ENCODE data around the gene SYT2.
A peak's percentile ranks its signal among the peaks of the same experiment; 100 is the strongest.
"Not testable (repeated sequence)": the region's sequence is repeated elsewhere in the genome, so short reads cannot be mapped to it uniquely, and the experiment has no call there.

Gene SYT2

GRCh38 chr1:202639500-202639899 is 70.8 kb downstream of the SYT2 start:
- no peak for DNase-seq

GRCh38 chr1:202638701-202639305 is 71.5 kb downstream of the SYT2 start:
- not testable (repeated sequence) for DNase-seq

GRCh38 chr1:202638019-202638700 is 72.1 kb downstream of the SYT2 start:
- no peak for DNase-seq

GRCh38 chr1:202637321-202638018 is 72.8 kb downstream of the SYT2 start:
- not testable (repeated sequence) for DNase-seq

GRCh38 chr1:202636171-202636570 is 74.1 kb downstream of the SYT2 start:
- DNase-seq, result not testable (repeated sequence)

- DNase-seq, result no peak
Measured at GRCh38 chr1:202632241-202632640, 78.0 kb downstream of the SYT2 start.

- DNase-seq, result no peak
Measured at GRCh38 chr1:202631076-202631923, 79.0 kb downstream of the SYT2 start.

- DNase-seq, result no peak
Measured at GRCh38 chr1:202630541-202630940, 79.7 kb downstream of the SYT2 start.

GRCh38 chr1:202630096-202630495 is 80.2 kb downstream of the SYT2 start:
- DNase-seq, result not testable (repeated sequence)

- DNase-seq, result not testable (repeated sequence)
Measured at GRCh38 chr1:202629257-202629811, 80.9 kb downstream of the SYT2 start.

GRCh38 chr1:202628646-202629215 is 81.5 kb downstream of the SYT2 start:
- no peak for DNase-seq

GRCh38 chr1:202627841-202628565 is 82.3 kb downstream of the SYT2 start:
- no peak for DNase-seq

- DNase-seq, result not testable (repeated sequence)
Measured at GRCh38 chr1:202627036-202627435, 83.2 kb downstream of the SYT2 start.

GRCh38 chr1:202625416-202626360 is 84.6 kb downstream of the SYT2 start:
- peak; percentile 61 to 70 for DNase-seq

- no peak for DNase-seq
Measured at GRCh38 chr1:202624781-202625108, 85.5 kb downstream of the SYT2 start.

- DNase-seq, result no peak
Measured at GRCh38 chr1:202624088-202624780, 86.0 kb downstream of the SYT2 start.

GRCh38 chr1:202623476-202623875 is 86.8 kb downstream of the SYT2 start:
- not testable (repeated sequence) for DNase-seq

GRCh38 chr1:202623075-202623474 is 87.2 kb downstream of the SYT2 start:
- no peak for DNase-seq

GRCh38 chr1:202622388-202622787 is 87.9 kb downstream of the SYT2 start:
- no peak for DNase-seq

GRCh38 chr1:202621446-202621845 is 88.8 kb downstream of the SYT2 start:
- no peak for DNase-seq
